Fibroblast of lung (primary cell): ENCODE data around the gene IL36B.

Experiments
- CTCF ChIP-seq, 2 donors: IDR thresholded peaks in 1 of 2; conservative IDR thresholded peaks in 1 of 2; 1 replicate in 1 of 2; 2 replicates in 1 of 2; pipeline ENCODE4 v1.5.1; 2011 to 2012; ENCODE audit warnings: low read length in 2 of 2, control low read depth in 1 of 2, inconsistent platforms in 1 of 2, low read depth in 1 of 2, mild to moderate bottlenecking in 1 of 2
- EZH2 ChIP-seq: IDR thresholded peaks from 2 replicates; pipeline ENCODE4 v1.5.1; 2012; ENCODE audit warnings: low read length, control low read depth, mild to moderate bottlenecking; ENCODE audit errors: missing control alignments

GRCh38 chr2:113024764-113025163 lies 27.9 kb downstream of the IL36B start:
- TF ChIP-seq CTCF (conservative IDR thresholded peaks at IDR 0.05 in 1 of 2, IDR thresholded peaks at IDR 0.05 in 1 of 2; ENCODE audit: low read depth in 1 of 2, low read length in 2 of 2) (no peak), EZH2 (no peak)
